Keratinocyte (primary cell): Measurements from ENCODE around the gene FOXP2. TPM values are rescaled to one million over a fixed set of nuclear protein-coding genes. Genes with fewer than 3 reads are reported as not detected.

Experiments used
- DNase-seq: peaks from one replicate; pipeline ENCODE4 v3.0.0-alpha.2; 2011; ENCODE audit warnings: low read depth, missing footprints, low spot score
- FAIRE-seq: peaks from 2 replicates; lab custom pipeline; 2011; peaks lifted over from hg19 to GRCh38; lab: Jason Lieb, UNC
- H2AFZ ChIP-seq: 2 replicates; pipeline ENCODE4 v1.6.0; 2012; ENCODE audit warnings: low read length, control low read depth, inconsistent platforms; ENCODE audit not compliant: control insufficient read depth
- H3K27ac ChIP-seq: 2 replicates; pipeline ENCODE4 v1.5.1; 2011; ENCODE audit warnings: low read length; ENCODE audit not compliant: control insufficient read depth, insufficient read depth
- H3K27me3 ChIP-seq: 3 replicates; pipeline ENCODE4 v1.6.0; 2011; ENCODE audit warnings: low read length; ENCODE audit not compliant: control insufficient read depth, insufficient read depth; ENCODE audit errors: extremely low read depth
- H3K36me3 ChIP-seq, 2 experiments: 2 replicates in 1 of 2; 3 replicates in 1 of 2; pipeline ENCODE4 v1.5.1; 2011; ENCODE audit warnings: low read length in 2 of 2, mild to moderate bottlenecking in 1 of 2; ENCODE audit not compliant: control insufficient read depth in 2 of 2, insufficient read depth in 2 of 2; ENCODE audit errors: extremely low read depth in 1 of 2
- H3K4me1 ChIP-seq: 3 replicates; pipeline ENCODE4 v1.5.1; 2011; ENCODE audit warnings: low read length; ENCODE audit not compliant: control insufficient read depth, insufficient read depth; ENCODE audit errors: extremely low read depth
- H3K4me2 ChIP-seq: 3 replicates; pipeline ENCODE4 v1.6.0; 2011; ENCODE audit warnings: low read depth, low read length; ENCODE audit not compliant: control insufficient read depth, insufficient read depth; ENCODE audit errors: extremely low read depth
- H3K4me3 ChIP-seq, 3 experiments: fragments of 200-600 bp in 1 of 3; sonication (generic) in 1 of 3; 2 replicates in 2 of 3; 3 replicates in 1 of 3; pipeline ENCODE4 v1.5.1; 2011 to 2016; ENCODE audit warnings: low read length in 3 of 3, mild to moderate bottlenecking in 3 of 3, control low read depth in 2 of 3, inconsistent platforms in 1 of 3, low read depth in 1 of 3, mixed read lengths in 1 of 3, mixed run types in 1 of 3, moderate library complexity in 1 of 3; ENCODE audit not compliant: control insufficient read depth in 2 of 3, insufficient read depth in 2 of 3; ENCODE audit errors: extremely low read depth in 1 of 3
- H3K79me2 ChIP-seq: 2 replicates; pipeline ENCODE4 v1.6.0; 2012; ENCODE audit warnings: low read length; ENCODE audit not compliant: control insufficient read depth, insufficient read depth
- H3K9ac ChIP-seq: 3 replicates; pipeline ENCODE4 v1.6.0; 2011; ENCODE audit warnings: low read length; ENCODE audit not compliant: control insufficient read depth, insufficient read depth; ENCODE audit errors: extremely low read depth
- H3K9me1 ChIP-seq: 3 replicates; pipeline ENCODE4 v1.6.0; 2011; ENCODE audit warnings: low read length; ENCODE audit not compliant: control insufficient read depth, insufficient read depth; ENCODE audit errors: extremely low read depth
- H3K9me3 ChIP-seq: 2 replicates; pipeline ENCODE4 v1.5.1; 2012; ENCODE audit warnings: low read depth, low read length; ENCODE audit not compliant: control insufficient read depth
- H4K20me1 ChIP-seq: 3 replicates; pipeline ENCODE4 v1.6.0; 2011; ENCODE audit warnings: low read length; ENCODE audit not compliant: control insufficient read depth, insufficient read depth; ENCODE audit errors: extremely low read depth
- EZH2 ChIP-seq: IDR thresholded peaks from one replicate; pipeline ENCODE4 v1.6.1; 2012; ENCODE audit warnings: inconsistent platforms, mild to moderate bottlenecking, low read length, moderate library complexity
- dilution Hi-C: fragments of 300-500 bp; cut with MboI; formaldehyde crosslinking; loops from one replicate; pipeline ENCODE4 v1.7.0; 2020; ENCODE audit warnings: low sequenced_read_pairs; ENCODE audit not compliant: extremely low pct_ligation_motif_present
- polyA plus RNA-seq, 5 experiments: library from polyadenylated mRNA; depleted of rRNA in 3 of 5; stranded (reverse) in 3 of 5; stranded (forward) in 1 of 5; unstranded in 1 of 5; fragments of >200 nt; gene quantifications; 1 replicate in 1 of 5; 2 replicates in 3 of 5; 3 replicates in 1 of 5; pipeline versions ENCODE4 v1.2.1 to v1.2.3, GENCODE V29; 2011 to 2012; ENCODE audit warnings: missing spikeins in 2 of 5, low read depth in 1 of 5, low replicate concordance in 1 of 5
- TF ChIP-seq, protein P1 (sequence below), 3 experiments: IDR thresholded peaks in 1 of 3; conservative IDR thresholded peaks in 1 of 3; optimal IDR thresholded peaks in 1 of 3; 2 replicates in 2 of 3; 3 replicates in 1 of 3; pipeline versions ENCODE3 to v1.5.1; 2011; ENCODE audit warnings: low read length in 3 of 3, mild to moderate bottlenecking in 3 of 3, moderate library complexity in 2 of 3, control low read depth in 1 of 3, inconsistent platforms in 1 of 3; ENCODE audit not compliant: insufficient read depth in 2 of 3; ENCODE audit errors: extremely low read depth in 1 of 3

Gene FOXP2
- polyA plus RNA-seq, 1 donor (not counting 4 experiments of a cell fraction or from before 2014, with no cell fraction given), result 0.98 TPM

DNA sequence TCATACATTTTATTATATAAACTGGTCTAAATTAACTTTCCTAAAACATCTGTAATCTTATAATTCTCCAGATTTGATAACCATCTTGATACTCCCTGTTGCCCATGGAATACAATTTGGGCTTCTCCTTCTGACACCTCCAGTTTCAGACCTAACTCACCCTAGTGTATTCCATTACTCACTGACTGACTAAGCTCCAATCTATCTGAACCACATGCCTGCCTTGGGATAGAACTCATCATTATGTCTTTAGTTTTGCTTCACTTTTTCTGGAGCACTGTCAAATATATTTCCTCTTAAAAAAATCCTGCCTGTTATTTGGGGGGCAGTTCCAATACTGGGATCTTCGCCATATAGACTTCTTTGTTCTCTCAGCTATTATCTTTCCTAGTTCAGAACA, 4.9 kb upstream of the FOXP2 start:
- Histone ChIP-seq H3K27me3 (no peaks in the 10 kb centered on the region), H3K9me1 (no peaks in the 10 kb centered on the region), H3K4me1 (peaks cover 19% of the 10 kb centered on the region), H3K27ac (no peak overlapping the region), H3K79me2 (no peaks in the 10 kb centered on the region), H3K9ac (no peak overlapping the region), H2AFZ (no peak overlapping the region), H3K4me2 (no peak overlapping the region), H3K4me3 (no peak overlapping the region), H3K9me3 (no peaks in the 10 kb centered on the region), H4K20me1 (no peaks in the 10 kb centered on the region), H3K36me3 (no peaks in the 10 kb centered on the region)
- FAIRE-seq, result peak; percentile 78
- dilution Hi-C loops, result no loop called here
- TF ChIP-seq EZH2, result no peak
- no peak for DNase-seq

DNA sequence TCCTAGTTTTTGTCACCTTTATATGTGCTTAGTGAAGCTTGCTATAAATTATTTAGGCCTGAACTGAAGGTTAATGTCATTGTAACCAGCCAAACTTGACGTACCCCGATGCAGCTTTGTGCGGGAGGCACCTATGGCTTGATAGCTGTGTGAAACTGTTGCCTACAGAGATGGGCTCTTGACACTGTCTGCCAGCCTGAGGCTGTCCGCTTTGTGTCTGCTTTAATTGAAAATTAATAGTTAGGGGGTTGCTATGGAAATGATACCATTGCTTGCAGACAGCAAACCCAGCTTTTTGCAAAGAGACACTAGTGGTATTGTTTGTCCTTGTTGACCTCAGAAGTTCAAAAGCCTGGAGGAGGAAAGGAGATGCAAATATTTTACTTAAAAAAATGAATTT, 2.1 kb upstream of the FOXP2 start:
- H3K27ac ChIP-seq, result no peak overlapping the region
- TF ChIP-seq, protein P1, sequence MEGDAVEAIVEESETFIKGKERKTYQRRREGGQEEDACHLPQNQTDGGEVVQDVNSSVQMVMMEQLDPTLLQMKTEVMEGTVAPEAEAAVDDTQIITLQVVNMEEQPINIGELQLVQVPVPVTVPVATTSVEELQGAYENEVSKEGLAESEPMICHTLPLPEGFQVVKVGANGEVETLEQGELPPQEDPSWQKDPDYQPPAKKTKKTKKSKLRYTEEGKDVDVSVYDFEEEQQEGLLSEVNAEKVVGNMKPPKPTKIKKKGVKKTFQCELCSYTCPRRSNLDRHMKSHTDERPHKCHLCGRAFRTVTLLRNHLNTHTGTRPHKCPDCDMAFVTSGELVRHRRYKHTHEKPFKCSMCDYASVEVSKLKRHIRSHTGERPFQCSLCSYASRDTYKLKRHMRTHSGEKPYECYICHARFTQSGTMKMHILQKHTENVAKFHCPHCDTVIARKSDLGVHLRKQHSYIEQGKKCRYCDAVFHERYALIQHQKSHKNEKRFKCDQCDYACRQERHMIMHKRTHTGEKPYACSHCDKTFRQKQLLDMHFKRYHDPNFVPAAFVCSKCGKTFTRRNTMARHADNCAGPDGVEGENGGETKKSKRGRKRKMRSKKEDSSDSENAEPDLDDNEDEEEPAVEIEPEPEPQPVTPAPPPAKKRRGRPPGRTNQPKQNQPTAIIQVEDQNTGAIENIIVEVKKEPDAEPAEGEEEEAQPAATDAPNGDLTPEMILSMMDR (optimal IDR thresholded peaks at IDR 0.05 in 1 of 3, IDR thresholded peaks at IDR 0.05 in 1 of 3, conservative IDR thresholded peaks at IDR 0.05 in 1 of 3; ENCODE audit: extremely low read depth in 1 of 3, insufficient read depth in 2 of 3, low read length in 3 of 3), result no peak
- TF ChIP-seq EZH2, result no peak
- no peaks in the 10 kb centered on the region for H3K79me2 ChIP-seq
- H3K4me1 ChIP-seq, result peaks cover 29% of the 10 kb centered on the region
- DNase-seq, result no peak
- H4K20me1 ChIP-seq, result no peaks in the 10 kb centered on the region
- no peaks in the 10 kb centered on the region for H3K27me3 ChIP-seq
- no peaks in the 10 kb centered on the region for H3K9me3 ChIP-seq
- dilution Hi-C loops, result no loop called here
- no peak overlapping the region for H3K9ac ChIP-seq
- no peak for FAIRE-seq
- no peak overlapping the region for H3K4me3 ChIP-seq
- no peak overlapping the region for H3K4me2 ChIP-seq
- H3K9me1 ChIP-seq, result no peaks in the 10 kb centered on the region
- H3K36me3 ChIP-seq, result no peaks in the 10 kb centered on the region
- no peak overlapping the region for H2AFZ ChIP-seq

DNA sequence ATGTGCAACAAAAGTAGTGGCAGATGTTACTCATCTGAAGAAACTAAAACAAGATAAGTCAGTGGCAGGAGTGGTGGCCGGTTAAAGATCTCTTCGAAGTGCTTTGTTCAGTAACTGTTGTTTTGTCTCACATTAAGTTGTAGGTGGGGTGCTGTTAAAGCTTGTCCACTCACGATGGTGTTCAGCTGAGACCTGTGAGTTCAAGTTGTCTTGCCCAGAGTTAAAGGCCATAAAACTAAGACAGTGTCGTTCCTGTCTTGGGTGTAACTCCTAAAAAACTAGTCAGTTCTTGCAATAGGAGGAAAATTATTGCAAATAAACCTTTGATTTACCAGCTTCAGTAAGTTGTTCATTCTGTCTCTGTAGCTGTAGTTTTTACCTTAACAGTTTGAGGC, 857 bp upstream of the FOXP2 start:
- H3K4me3 ChIP-seq, result peak overlapping the region in 1 of 3 experiments; percentile 43
- H3K4me2 ChIP-seq, result peak overlapping the region; percentile 74
- H3K27me3 ChIP-seq, result no peaks in the 10 kb centered on the region
- dilution Hi-C loops, result no loop called here
- peak; percentile 81 for FAIRE-seq
- no peaks in the 10 kb centered on the region for H3K9me1 ChIP-seq
- H3K27ac ChIP-seq, result peak overlapping the region; percentile 45
- H4K20me1 ChIP-seq, result no peaks in the 10 kb centered on the region
- peaks cover 33% of the 10 kb centered on the region for H3K4me1 ChIP-seq
- H2AFZ ChIP-seq, result peak overlapping the region; percentile 80
- no peak for DNase-seq
- TF ChIP-seq, protein P1 (optimal IDR thresholded peaks at IDR 0.05 in 1 of 3, IDR thresholded peaks at IDR 0.05 in 1 of 3, conservative IDR thresholded peaks at IDR 0.05 in 1 of 3; ENCODE audit: extremely low read depth in 1 of 3, insufficient read depth in 2 of 3, low read length in 3 of 3), result no peak
- no peak for TF ChIP-seq EZH2
- H3K79me2 ChIP-seq, result no peaks in the 10 kb centered on the region
- no peaks in the 10 kb centered on the region for H3K36me3 ChIP-seq
- peak overlapping the region; percentile 13 for H3K9ac ChIP-seq
- no peaks in the 10 kb centered on the region for H3K9me3 ChIP-seq
